ENCODE results near the gene SCN2A.

SCN2A gene

DNA sequence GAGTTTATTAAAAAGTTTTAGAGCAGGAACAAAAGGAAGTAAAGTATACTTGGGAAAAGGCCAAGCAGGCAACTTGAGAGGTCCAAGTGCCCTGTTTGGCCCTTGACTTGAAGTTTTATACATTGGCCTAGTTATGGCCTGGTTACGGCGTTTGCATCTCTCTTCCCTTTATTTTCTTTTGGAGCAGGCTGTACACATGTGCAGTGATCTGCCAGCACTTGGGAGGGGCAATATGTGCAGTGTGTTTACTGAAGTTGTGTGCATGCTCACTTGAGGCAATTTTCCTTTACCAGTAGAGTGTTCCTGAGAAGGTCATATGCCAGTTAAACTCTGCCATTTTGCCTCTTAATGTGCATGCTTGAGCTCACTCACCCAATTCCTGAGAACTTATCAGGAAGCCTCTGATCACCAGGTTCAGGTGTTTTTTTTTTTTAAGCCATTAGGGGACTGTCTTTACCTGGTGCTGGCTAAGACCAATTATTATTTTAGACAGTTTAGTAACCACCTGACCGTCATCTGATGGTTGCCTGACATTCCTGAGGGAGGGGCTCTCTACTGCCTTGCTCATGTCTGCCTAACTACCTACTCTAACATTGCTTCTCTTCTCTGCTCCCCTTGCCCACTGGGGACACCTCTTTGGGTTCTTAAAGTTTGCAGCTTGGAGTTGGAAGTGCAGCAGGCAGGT lies 48.0 kb downstream of the SCN2A start:
- Histone ChIP-seq H3K4me3 (ENCODE audit: low read depth, low read length, poor library complexity, severe bottlenecking) (no peak overlapping the region), H3K27ac (ENCODE audit: low read depth, low read length, poor library complexity, severe bottlenecking) (no peak overlapping the region), H3K79me2 (ENCODE audit: insufficient read depth, low read length) (no peaks in the 10 kb centered on the region), H3K4me2 (ENCODE audit: low read length) (no peak overlapping the region), H3K9me3 (ENCODE audit: low read length) (no peaks in the 10 kb centered on the region), H3K4me1 (ENCODE audit: insufficient read depth, low read length, severe bottlenecking) (peaks cover 3% of the 10 kb centered on the region), H3K36me3 (ENCODE audit: insufficient read depth, low read length) (no peaks in the 10 kb centered on the region), H3K9ac (ENCODE audit: low read length) (no peak overlapping the region), H3K27me3 (ENCODE audit: insufficient read depth, low read length) (no peaks in the 10 kb centered on the region), H3F3A (ENCODE audit: insufficient read depth, low read length) (no peaks in the 10 kb centered on the region), H4K20me1 (ENCODE audit: insufficient read depth, low read length) (no peaks in the 10 kb centered on the region), H3K9me2 (ENCODE audit: low read depth, low read length) (no peaks in the 10 kb centered on the region), H2AFZ (ENCODE audit: low read length) (no peak overlapping the region)
- TF ChIP-seq EZH2 (IDR thresholded peaks at IDR 0.05; ENCODE audit: borderline replicate concordance, low read length): no peak
- no peak for TF ChIP-seq CTCF (IDR thresholded peaks at IDR 0.05; ENCODE audit: low read length)

GRCh38 chr2:165289069-165289468 lies 49.9 kb downstream of the SCN2A start:
- Histone ChIP-seq H2AFZ (ENCODE audit: low read length) (no peak overlapping the region), H3K27me3 (ENCODE audit: insufficient read depth, low read length) (no peaks in the 10 kb centered on the region), H3K79me2 (ENCODE audit: insufficient read depth, low read length) (no peaks in the 10 kb centered on the region), H3F3A (ENCODE audit: insufficient read depth, low read length) (no peaks in the 10 kb centered on the region), H3K36me3 (ENCODE audit: insufficient read depth, low read length) (no peaks in the 10 kb centered on the region), H3K4me2 (ENCODE audit: low read length) (no peak overlapping the region), H3K4me1 (ENCODE audit: insufficient read depth, low read length, severe bottlenecking) (no peaks in the 10 kb centered on the region), H3K4me3 (ENCODE audit: low read depth, low read length, poor library complexity, severe bottlenecking) (no peak overlapping the region), H3K9me2 (ENCODE audit: low read depth, low read length) (no peaks in the 10 kb centered on the region), H3K9me3 (ENCODE audit: low read length) (no peaks in the 10 kb centered on the region), H4K20me1 (ENCODE audit: insufficient read depth, low read length) (no peaks in the 10 kb centered on the region), H3K9ac (ENCODE audit: low read length) (no peak overlapping the region), H3K27ac (ENCODE audit: low read depth, low read length, poor library complexity, severe bottlenecking) (no peak overlapping the region)
- no peak for TF ChIP-seq CTCF (IDR thresholded peaks at IDR 0.05; ENCODE audit: low read length)
- TF ChIP-seq EZH2 (IDR thresholded peaks at IDR 0.05; ENCODE audit: borderline replicate concordance, low read length): no peak

DNA sequence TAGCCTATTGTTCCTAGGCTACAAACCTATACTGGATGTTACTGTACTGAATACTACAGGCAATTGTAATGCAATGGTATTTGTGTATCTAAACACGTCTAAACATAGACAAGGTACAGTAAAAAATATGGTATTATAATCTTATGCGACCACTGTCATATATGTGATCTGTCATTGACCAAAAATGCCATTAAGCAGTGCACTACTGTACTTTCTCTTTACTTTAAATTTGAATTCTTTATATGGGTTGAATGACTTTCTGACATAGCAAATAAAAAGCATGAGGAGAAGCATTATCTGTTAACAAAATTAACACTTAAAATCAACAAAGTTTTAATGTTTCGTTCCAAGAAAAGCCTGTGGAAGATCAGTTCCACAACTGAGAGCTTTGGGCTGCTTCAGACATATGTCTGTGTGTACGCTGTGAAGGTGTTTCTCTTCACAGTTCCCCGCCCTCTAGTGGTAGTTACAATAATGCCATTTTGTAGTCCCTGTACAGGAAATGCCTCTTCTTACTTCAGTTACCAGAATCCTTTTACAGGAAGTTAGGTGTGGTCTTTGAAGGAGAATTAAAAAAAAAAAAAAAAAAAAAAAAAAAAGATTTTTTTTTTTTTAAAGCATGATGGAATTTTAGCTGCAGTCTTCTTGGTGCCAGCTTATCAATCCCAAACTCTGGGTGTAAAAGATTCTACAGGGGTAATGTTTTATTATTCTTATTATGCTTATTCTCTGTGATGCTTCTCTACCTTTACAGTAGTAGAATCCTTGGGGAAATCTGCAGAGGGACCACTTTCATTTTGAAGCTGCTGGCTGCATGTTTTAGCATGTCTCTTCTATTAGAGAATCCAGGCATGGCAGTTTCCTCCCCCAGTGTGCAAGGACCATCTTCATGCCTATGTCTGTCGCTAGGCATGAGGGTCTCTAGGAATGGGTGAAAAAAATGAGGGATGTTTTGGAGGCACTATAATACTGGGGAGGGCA lies 54.5 kb downstream of the SCN2A start:
- H3F3A ChIP-seq (ENCODE audit: insufficient read depth, low read length): no peaks in the 10 kb centered on the region
- H3K4me2 ChIP-seq (ENCODE audit: low read length): no peak overlapping the region
- H2AFZ ChIP-seq (ENCODE audit: low read length): no peak overlapping the region
- no peaks in the 10 kb centered on the region for H3K79me2 ChIP-seq (ENCODE audit: insufficient read depth, low read length)
- H3K27ac ChIP-seq (ENCODE audit: low read depth, low read length, poor library complexity, severe bottlenecking): no peak overlapping the region
- H3K4me1 ChIP-seq (ENCODE audit: insufficient read depth, low read length, severe bottlenecking): no peaks in the 10 kb centered on the region
- H3K27me3 ChIP-seq (ENCODE audit: insufficient read depth, low read length): no peaks in the 10 kb centered on the region
- no peaks in the 10 kb centered on the region for H3K9me2 ChIP-seq (ENCODE audit: low read depth, low read length)
- no peaks in the 10 kb centered on the region for H3K36me3 ChIP-seq (ENCODE audit: insufficient read depth, low read length)
- H3K4me3 ChIP-seq (ENCODE audit: low read depth, low read length, poor library complexity, severe bottlenecking): no peak overlapping the region
- no peak overlapping the region for H3K9ac ChIP-seq (ENCODE audit: low read length)
- no peaks in the 10 kb centered on the region for H4K20me1 ChIP-seq (ENCODE audit: insufficient read depth, low read length)
- TF ChIP-seq EZH2 (IDR thresholded peaks at IDR 0.05; ENCODE audit: borderline replicate concordance, low read length) (no peak), CTCF (IDR thresholded peaks at IDR 0.05; ENCODE audit: low read length) (peak; percentile 65)
- H3K9me3 ChIP-seq (ENCODE audit: low read length): no peaks in the 10 kb centered on the region

All from OCI-LY1 (cell line).